Hair follicle dermal papilla cell (primary cell): Measurements from ENCODE around the gene FCAMR. TPM values are rescaled to one million over a fixed set of nuclear protein-coding genes. Genes with fewer than 3 reads are reported as not detected.

Experiments used
- total RNA-seq: library from RNA; depleted of rRNA; stranded (reverse); fragments of >200 nt; gene quantifications from 2 replicates; pipeline ENCODE4 v1.2.3, GENCODE V29; 2012

Gene FCAMR
- total RNA-seq: not detected in 2 replicates

GRCh38 chr1:206970446-206970845 lies at the start of gene FCAMR:
Gene FCAMR (minus strand): TSS chr1:206970460. CDS start chr1:206970125, 335 bp downstream.

GRCh38 chr1:206946261-206946660 lies 24.0 kb downstream of the FCAMR start, which contains the start of gene PIGR:
Gene PIGR (minus strand): TSS chr1:206946466. CDS start chr1:206940531, 5,935 bp downstream.

GRCh38 chr1:206921772-206922265 lies 48.4 kb downstream of the FCAMR start, which contains the start of gene FCMR:
Gene FCMR (minus strand): TSS chr1:206921941. CDS start chr1:206921854, 87 bp downstream.

Other genes with a start within 250 kb of the FCAMR start
- gene IL19, start 199.7 kb downstream of the FCAMR start, total RNA-seq: not detected in 2 replicates
- not detected in 2 replicates for gene IL10, start 198.0 kb downstream of the FCAMR start, total RNA-seq
- not detected in 2 replicates for gene IL20, start 104.8 kb downstream of the FCAMR start, total RNA-seq
- gene IL24, start 73.0 kb downstream of the FCAMR start, total RNA-seq: 0.16 TPM in 1 of 2 replicates, not detected in the other
- 0.32 and 0.73 TPM in 2 replicates for gene FCMR, start 48.5 kb downstream of the FCAMR start, total RNA-seq
- gene PIGR, start 24.0 kb downstream of the FCAMR start, total RNA-seq: under 0.01 TPM in 1 of 2 replicates, not detected in the other
- gene C1orf116, start 62.3 kb upstream of the FCAMR start, total RNA-seq: 0.12 and 0.16 TPM in 2 replicates
- 11.2 and 12.8 TPM in 2 replicates for gene YOD1, start 80.7 kb upstream of the FCAMR start, total RNA-seq
- gene PFKFB2, start 82.8 kb upstream of the FCAMR start, total RNA-seq: 8.1 and 15.7 TPM in 2 replicates
- gene C4BPB, start 118.4 kb upstream of the FCAMR start, total RNA-seq: 0.24 and 0.32 TPM in 2 replicates
- gene C4BPA, start 133.8 kb upstream of the FCAMR start, total RNA-seq: not detected in 2 replicates